ENCODE data around the gene RNF141. TPM values are rescaled to one million over a fixed set of nuclear protein-coding genes. Genes with fewer than 3 reads are reported as not detected.

The RNF141 gene
- total RNA-seq, 1 donor from 2014 or later, result 39.2 TPM

- H3K27ac ChIP-seq (replicated peaks), result no peak overlapping the region
- intact Hi-C loops (cut with micrococcal nuclease), result no loop called here
- H3K4me1 ChIP-seq, result no peaks in the 10 kb centered on the region
- no peak for DNase-seq
- H3K4me3 ChIP-seq, result no peak overlapping the region
- no peak for TF ChIP-seq CTCF (IDR thresholded peaks at IDR 0.05; ENCODE audit: borderline replicate concordance)
- no peaks in the 10 kb centered on the region for H3K36me3 ChIP-seq
- H3K9me3 ChIP-seq (replicated peaks), result no peaks in the 10 kb centered on the region
- H3K27me3 ChIP-seq (ENCODE audit: low read depth), result no peaks in the 10 kb centered on the region
Observed at GRCh38 chr11:10478574-10479550, 62.1 kb downstream of the RNF141 start.

- intact Hi-C loops (cut with micrococcal nuclease), result no loop called here
- no peak overlapping the region for H3K4me3 ChIP-seq
- no peaks in the 10 kb centered on the region for H3K27me3 ChIP-seq (ENCODE audit: low read depth)
- no peaks in the 10 kb centered on the region for H3K9me3 ChIP-seq (replicated peaks)
- H3K36me3 ChIP-seq, result no peaks in the 10 kb centered on the region
- DNase-seq, result no peak
- H3K4me1 ChIP-seq, result no peaks in the 10 kb centered on the region
- TF ChIP-seq CTCF (IDR thresholded peaks at IDR 0.05; ENCODE audit: borderline replicate concordance), result no peak
- no peak overlapping the region for H3K27ac ChIP-seq (replicated peaks)
Observed at GRCh38 chr11:10478066-10478465, 62.9 kb downstream of the RNF141 start.

- no peak for TF ChIP-seq CTCF (IDR thresholded peaks at IDR 0.05; ENCODE audit: borderline replicate concordance)
- DNase-seq, result no peak
- Histone ChIP-seq H3K27ac (replicated peaks) (no peak overlapping the region), H3K36me3 (no peaks in the 10 kb centered on the region), H3K27me3 (ENCODE audit: low read depth) (no peaks in the 10 kb centered on the region), H3K4me3 (no peak overlapping the region), H3K4me1 (no peaks in the 10 kb centered on the region), H3K9me3 (replicated peaks) (no peaks in the 10 kb centered on the region)
- intact Hi-C loops (cut with micrococcal nuclease), result no loop called here
Observed at GRCh38 chr11:10477690-10478046, 63.3 kb downstream of the RNF141 start.

- Histone ChIP-seq H3K27ac (replicated peaks) (no peak overlapping the region), H3K4me3 (no peak overlapping the region), H3K27me3 (ENCODE audit: low read depth) (no peaks in the 10 kb centered on the region), H3K36me3 (no peaks in the 10 kb centered on the region), H3K9me3 (replicated peaks) (no peaks in the 10 kb centered on the region), H3K4me1 (no peaks in the 10 kb centered on the region)
- TF ChIP-seq CTCF (IDR thresholded peaks at IDR 0.05; ENCODE audit: borderline replicate concordance), result no peak
- intact Hi-C loops (cut with micrococcal nuclease), result no loop called here
- no peak for DNase-seq
Observed at GRCh38 chr11:10476927-10477689, 63.9 kb downstream of the RNF141 start.

- no peak for TF ChIP-seq CTCF (IDR thresholded peaks at IDR 0.05; ENCODE audit: borderline replicate concordance)
- Histone ChIP-seq H3K4me1 (no peaks in the 10 kb centered on the region), H3K27ac (replicated peaks) (no peak overlapping the region), H3K36me3 (no peaks in the 10 kb centered on the region), H3K4me3 (no peak overlapping the region), H3K9me3 (replicated peaks) (no peaks in the 10 kb centered on the region), H3K27me3 (ENCODE audit: low read depth) (no peaks in the 10 kb centered on the region)
- intact Hi-C loops (cut with micrococcal nuclease), result no loop called here
- no peak for DNase-seq
Observed at GRCh38 chr11:10476342-10476741, 64.6 kb downstream of the RNF141 start.
